ENCODE results near the gene GATAD2A. TPM values are rescaled to one million over a fixed set of nuclear protein-coding genes. Genes with fewer than 3 reads are reported as not detected.

GATAD2A gene, protein sequence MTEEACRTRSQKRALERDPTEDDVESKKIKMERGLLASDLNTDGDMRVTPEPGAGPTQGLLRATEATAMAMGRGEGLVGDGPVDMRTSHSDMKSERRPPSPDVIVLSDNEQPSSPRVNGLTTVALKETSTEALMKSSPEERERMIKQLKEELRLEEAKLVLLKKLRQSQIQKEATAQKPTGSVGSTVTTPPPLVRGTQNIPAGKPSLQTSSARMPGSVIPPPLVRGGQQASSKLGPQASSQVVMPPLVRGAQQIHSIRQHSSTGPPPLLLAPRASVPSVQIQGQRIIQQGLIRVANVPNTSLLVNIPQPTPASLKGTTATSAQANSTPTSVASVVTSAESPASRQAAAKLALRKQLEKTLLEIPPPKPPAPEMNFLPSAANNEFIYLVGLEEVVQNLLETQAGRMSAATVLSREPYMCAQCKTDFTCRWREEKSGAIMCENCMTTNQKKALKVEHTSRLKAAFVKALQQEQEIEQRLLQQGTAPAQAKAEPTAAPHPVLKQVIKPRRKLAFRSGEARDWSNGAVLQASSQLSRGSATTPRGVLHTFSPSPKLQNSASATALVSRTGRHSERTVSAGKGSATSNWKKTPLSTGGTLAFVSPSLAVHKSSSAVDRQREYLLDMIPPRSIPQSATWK
- 10 to 100 TPM; 80.2 to 89.9 TPM for total RNA-seq

DNA sequence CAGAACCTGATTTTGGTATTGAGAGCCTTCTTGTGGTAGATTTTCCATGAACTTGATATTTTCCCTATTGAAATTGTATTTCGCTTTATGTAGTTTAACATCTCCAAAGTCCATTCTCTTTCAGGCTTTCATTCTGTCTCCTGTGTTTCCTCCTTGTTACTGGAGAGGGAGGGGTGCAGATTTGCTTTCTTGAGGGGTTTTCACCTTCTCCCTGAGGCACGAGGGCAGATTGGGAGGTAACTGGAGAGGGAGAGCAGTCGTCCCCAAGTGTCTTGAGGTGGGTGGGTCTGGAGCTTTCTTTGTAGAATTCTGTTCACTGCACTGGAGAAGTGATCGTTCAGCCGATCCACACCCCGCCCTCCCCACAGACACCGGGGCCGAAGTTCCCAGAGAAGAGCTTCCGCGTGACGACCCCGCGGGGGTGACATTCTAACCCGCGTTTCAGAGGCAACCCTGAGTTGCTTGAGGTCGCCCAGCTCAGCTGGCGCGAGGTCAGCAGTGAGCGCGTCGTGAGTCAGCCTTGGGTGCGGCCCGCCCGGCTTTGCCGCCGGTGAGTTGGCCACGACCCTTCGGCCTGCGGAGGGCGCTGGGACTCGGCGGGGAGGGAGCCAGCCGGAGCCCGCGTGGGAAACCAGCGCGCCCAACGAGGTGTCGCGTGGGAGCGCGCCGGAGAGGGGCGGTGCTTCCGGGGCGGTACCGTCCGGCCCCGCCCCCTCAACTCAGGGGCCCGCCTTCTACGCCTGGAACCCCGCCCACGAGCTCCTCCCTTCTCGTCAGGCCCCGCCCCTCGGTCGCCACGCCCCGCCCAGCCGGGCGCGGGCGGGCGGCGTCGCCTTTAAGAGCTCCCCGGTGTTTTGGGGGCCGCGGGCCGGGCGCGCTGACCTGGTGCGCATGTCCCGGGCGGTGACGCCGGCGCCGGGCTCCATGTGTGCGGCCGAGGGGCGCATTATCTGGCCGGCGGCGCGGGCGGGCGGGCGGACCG lies at the start of gene GATAD2A:
Gene GATAD2A (plus strand): TSS at position 797 of the 982 bp plus-strand sequence. CDS start 59,671 bp downstream, outside the sequence.

DNA sequence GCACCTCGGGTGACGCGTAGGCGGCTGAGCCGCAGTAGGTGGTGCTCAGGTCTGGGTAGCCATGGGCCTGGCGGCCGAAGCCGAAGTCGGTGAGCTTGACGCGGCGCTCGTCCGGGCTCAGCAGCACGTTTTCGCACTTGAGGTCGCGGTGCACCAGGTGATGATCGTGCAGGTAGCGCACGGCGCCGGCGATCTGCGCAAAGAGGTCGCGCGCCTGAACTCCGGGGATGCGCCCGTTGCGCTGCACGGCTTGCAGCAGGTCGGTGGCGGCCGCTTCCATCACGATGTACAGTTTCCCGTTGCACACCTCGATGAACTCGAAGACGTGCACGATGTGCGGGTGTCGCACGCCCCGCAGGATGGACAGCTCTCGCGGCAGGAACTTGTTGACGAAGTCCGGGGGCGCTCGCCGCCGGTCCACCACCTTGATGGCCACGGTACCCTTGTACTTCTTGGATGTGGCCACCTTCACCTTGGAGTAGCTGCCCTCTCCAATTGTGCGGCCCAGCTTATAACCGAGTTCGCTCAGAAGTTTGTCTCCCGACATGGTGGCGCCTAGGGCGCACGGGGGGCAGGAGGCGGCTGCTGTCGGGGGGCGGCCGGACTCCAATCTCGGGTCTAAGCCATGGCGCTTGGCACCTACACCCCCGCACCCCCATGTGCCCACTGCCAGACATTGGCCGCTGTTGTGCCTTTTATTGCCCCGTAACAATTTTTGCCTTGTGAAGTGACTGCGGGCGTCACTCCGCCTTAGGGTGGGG lies 109.6 kb downstream of the GATAD2A start, which contains the start of gene TSSK6:
Gene TSSK6 (minus strand): TSS at position 668 of the 761 bp plus-strand sequence. CDS start 121 bp downstream, at position 547.

DNA sequence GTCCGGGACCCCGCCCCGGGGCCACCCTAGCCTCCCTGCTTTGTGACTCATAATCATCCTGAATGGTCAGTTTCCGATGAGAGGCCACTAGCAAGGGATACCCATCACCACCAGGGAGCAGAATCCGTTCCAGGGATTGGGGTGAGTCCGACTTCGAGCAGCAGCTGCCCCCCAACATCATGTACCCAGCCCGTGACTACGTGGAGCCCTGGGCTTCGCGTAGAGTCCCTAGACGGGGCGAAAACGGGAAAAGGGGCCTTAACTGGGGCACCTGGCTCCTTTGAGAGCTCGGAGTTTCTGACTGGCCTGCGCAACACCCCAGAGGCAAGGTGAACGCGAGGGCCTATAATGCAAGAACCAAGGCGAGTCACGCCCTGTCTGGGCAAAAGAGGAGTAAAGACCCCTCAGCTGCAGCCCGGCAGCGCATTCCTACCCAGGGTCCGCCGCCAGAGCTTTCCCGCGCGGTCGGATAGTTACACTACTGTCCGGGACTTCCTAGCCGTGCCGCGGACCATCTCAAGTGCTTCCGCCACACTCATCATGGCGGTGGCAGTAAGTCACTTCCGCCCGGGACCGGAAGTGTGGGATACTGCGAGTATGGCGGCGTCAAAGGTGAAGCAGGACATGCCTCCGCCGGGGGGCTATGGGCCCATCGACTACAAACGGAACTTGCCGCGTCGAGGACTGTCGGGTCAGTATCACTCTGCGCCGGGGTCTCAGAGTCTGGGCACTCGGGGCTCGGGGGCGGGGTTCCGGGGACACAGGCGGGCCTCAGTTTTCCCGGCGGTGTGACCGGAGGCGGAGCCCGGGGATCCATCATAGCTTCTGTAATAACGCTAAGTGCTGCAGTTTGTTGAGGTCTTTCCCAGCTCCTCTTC lies 110.4 kb downstream of the GATAD2A start, which contains the start of gene NDUFA13:
Gene NDUFA13 (plus strand): TSS at position 584 of the 878 bp plus-strand sequence. CDS start 14 bp downstream, at position 598.

DNA sequence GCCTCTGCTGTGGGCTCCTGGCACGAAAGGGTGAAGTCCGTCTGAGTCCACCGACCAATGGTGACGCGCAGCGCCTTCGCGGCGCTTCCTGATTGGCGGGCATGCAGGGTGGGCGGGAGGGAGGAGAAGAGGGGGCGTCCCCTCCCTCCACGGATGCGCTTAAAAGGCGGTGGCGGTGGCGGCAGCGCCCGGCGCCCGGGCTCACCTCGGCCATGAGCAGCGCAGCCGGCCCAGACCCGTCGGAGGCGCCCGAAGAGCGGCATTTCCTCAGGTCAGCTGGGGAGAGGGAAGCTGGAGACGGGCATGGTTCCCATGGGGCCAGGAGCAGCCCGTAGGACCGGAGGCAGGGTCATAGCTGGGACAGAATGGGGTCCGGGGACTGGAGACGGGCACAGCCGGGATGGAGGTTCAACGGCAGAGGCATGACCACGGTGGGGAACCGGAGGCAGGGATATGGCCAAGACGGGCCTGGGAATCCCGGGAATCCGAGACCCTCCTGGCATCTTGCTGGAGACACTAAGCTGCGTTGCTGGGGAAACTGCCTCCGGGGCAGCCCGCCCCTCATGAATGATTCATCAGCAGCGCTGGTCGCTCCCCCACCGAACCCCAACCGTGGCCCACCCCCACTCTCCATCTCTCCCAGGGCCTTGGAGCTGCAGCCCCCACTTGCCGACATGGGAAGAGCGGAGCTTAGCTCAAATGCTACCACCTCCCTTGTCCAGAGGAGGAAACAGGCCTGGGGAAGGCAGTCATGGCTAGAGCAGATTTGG lies 123.4 kb downstream of the GATAD2A start, which contains the start of gene YJEFN3:
Gene YJEFN3 (plus strand): TSS at position 191 of the 770 bp plus-strand sequence. CDS start 22 bp downstream, at position 213.

DNA sequence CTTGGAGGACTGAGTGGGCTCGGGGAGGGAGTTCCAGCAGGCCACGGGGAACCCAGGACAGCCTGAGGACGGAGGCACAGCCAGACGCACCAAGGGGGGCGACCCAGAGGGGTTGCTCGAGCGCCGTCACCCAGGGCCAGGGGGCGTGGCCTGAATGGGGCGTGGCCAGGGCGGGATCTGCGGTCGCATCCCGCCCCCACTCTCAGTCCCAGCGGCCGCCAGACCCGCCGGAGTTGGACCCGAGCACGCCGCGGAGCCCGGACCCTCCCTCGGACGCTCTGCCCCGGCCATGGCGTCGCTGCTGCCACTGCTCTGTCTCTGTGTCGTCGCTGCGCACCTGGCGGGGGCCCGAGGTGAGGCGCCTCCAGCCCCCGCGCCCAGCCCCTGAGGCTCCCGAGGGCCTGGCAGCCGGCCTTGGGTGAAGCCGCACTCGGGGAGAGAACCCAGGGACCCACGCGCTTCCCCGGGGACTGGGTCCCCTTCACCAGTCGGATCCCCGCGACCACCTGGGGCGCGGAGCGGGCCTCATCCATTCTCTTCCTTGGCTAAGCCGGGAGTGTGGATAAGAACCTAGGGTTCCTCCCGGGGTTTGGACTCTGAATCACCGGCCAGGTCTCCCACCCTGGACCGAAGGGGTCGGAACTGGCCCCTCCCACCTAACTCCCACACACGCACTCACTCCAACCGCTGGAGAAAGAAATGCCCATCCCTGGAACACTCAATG lies 132.7 kb downstream of the GATAD2A start, which contains the start of gene CILP2:
Gene CILP2 (plus strand): TSS at position 205 of the 724 bp plus-strand sequence. CDS start 85 bp downstream, at position 290.

Small RNA genes lying within 50 kb of the gene (small RNA-seq; reads per million reads assigned to genes)
- gene MIR640, result 0 reads per million in 2 donors

Other genes starting within 250 kb of the GATAD2A start
- gene MEF2B, start 235.4 kb upstream of the GATAD2A start, total RNA-seq, result under 1 TPM in 1 of 2 donors, not detected in 1; 1.00 TPM
- 10 to 100 TPM; 14.8 to 27.0 TPM for gene BORCS8, start 213.5 kb upstream of the GATAD2A start, total RNA-seq
- 10 to 100 TPM; 54.7 to 81.9 TPM for gene RFXANK, start 213.4 kb upstream of the GATAD2A start, total RNA-seq
- 10 to 100 TPM in 1 of 2 donors, 1 to 10 TPM in 1; 5.9 to 19.0 TPM for gene NR2C2AP, start 202.3 kb upstream of the GATAD2A start, total RNA-seq
- gene NCAN, start 193.7 kb upstream of the GATAD2A start, total RNA-seq, result under 1 TPM in 1 of 2 donors, not detected in 1; under 0.01 TPM
- under 1 TPM in 1 of 2 donors, not detected in 1; under 0.01 TPM for gene TM6SF2, start 132.4 kb upstream of the GATAD2A start, total RNA-seq
- 10 to 100 TPM; 17.6 to 30.3 TPM for gene SUGP1, start 85.2 kb upstream of the GATAD2A start, total RNA-seq
- gene MAU2, start 84.8 kb upstream of the GATAD2A start, total RNA-seq, result 10 to 100 TPM; 31.3 to 41.0 TPM
- gene TSSK6, start 109.9 kb downstream of the GATAD2A start, total RNA-seq, result 1 to 10 TPM in 1 of 2 donors, under 1 TPM in 1; 0.67 to 1.0 TPM
- gene NDUFA13, start 110.5 kb downstream of the GATAD2A start, total RNA-seq, result 100 to 1,000 TPM; 147 to 161 TPM
- under 1 TPM; 0.33 to 0.34 TPM for gene YJEFN3, start 123.2 kb downstream of the GATAD2A start, total RNA-seq
- gene CILP2, start 132.6 kb downstream of the GATAD2A start, total RNA-seq, result under 1 TPM in 1 of 2 donors, not detected in 1; 0.33 TPM
- gene PBX4, start 213.0 kb downstream of the GATAD2A start, total RNA-seq, result 1 to 10 TPM in 1 of 2 donors, under 1 TPM in 1; 0.34 to 2.0 TPM
- 1 to 10 TPM; 4.5 to 8.0 TPM for gene LPAR2, start 222.5 kb downstream of the GATAD2A start, total RNA-seq
- gene GMIP, start 238.0 kb downstream of the GATAD2A start, total RNA-seq, result 1 to 10 TPM; 7.6 to 7.7 TPM